GM23338 (cell line): Measurements from ENCODE around the gene SLC6A3. TPM values are rescaled to one million over a fixed set of nuclear protein-coding genes. Genes with fewer than 3 reads are reported as not detected.
"Not testable (repeated sequence)": the region's sequence is repeated elsewhere in the genome, so short reads cannot be mapped to it uniquely, and the experiment has no call there.

Experiments used
- ATAC-seq: fragments of 200-7000 bp; cut with Tn5 transposase; 3 replicates; pipeline ENCODE4 v1.9.1; 2020
- DNase-seq: peaks from one replicate; pipeline ENCODE4 v3.0.0-alpha.2; 2015; ENCODE audit warnings: low spot score
- H2AFZ ChIP-seq: fragments of 200-600 bp; sonication (generic); 2 replicates; pipeline ENCODE4 v1.8.0; 2016; ENCODE audit warnings: antibody characterized with exemption, mild to moderate bottlenecking, moderate library complexity
- H3F3A ChIP-seq: fragments of 200-600 bp; sonication (generic); replicated peaks from 2 replicates; pipeline ENCODE4 v1.8.0; 2017; ENCODE audit warnings: antibody characterized with exemption, mixed run types, low read depth
- H3K27ac ChIP-seq: fragments of 200-600 bp; sonication (generic); 2 replicates; pipeline ENCODE4 v1.6.1; 2016; ENCODE audit warnings: low read depth
- H3K27me3 ChIP-seq: fragments of 200-600 bp; sonication (generic); 2 replicates; pipeline ENCODE4 v1.8.0; 2016; ENCODE audit warnings: mild to moderate bottlenecking, mixed run types, moderate library complexity; ENCODE audit not compliant: insufficient read depth
- H3K36me3 ChIP-seq: fragments of 200-600 bp; sonication (generic); 2 replicates; pipeline ENCODE4 v1.8.0; 2016; ENCODE audit warnings: mild to moderate bottlenecking; ENCODE audit not compliant: insufficient read depth
- H3K4me1 ChIP-seq: fragments of 200-600 bp; sonication (generic); 2 replicates; pipeline ENCODE4 v1.8.0; 2016; ENCODE audit warnings: mild to moderate bottlenecking, moderate library complexity; ENCODE audit not compliant: insufficient read depth
- H3K4me2 ChIP-seq: fragments of 200-600 bp; sonication (generic); 2 replicates; pipeline ENCODE4 v1.7.1; 2017; ENCODE audit warnings: mixed run types
- H3K4me3 ChIP-seq: fragments of 200-600 bp; sonication (generic); 2 replicates; pipeline ENCODE4 v1.6.1; 2016; ENCODE audit warnings: mixed run types
- H3K79me2 ChIP-seq: fragments of 200-600 bp; sonication (generic); replicated peaks from 2 replicates; pipeline ENCODE4 v1.8.0; 2017; ENCODE audit warnings: mild to moderate bottlenecking; ENCODE audit not compliant: insufficient read depth
- H3K9me2 ChIP-seq: fragments of 200-600 bp; sonication (generic); 2 replicates; pipeline ENCODE4 v1.8.0; 2017; ENCODE audit not compliant: insufficient read depth
- H4K20me1 ChIP-seq: fragments of 200-600 bp; sonication (generic); replicated peaks from 2 replicates; pipeline ENCODE4 v1.8.0; 2017; ENCODE audit warnings: mild to moderate bottlenecking; ENCODE audit not compliant: insufficient read depth
- H3K27ac Mint-ChIP-seq: 2 replicates; pipeline ENCODE4 v1.8.0; 2020; ENCODE audit warnings: inconsistent platforms, mild to moderate bottlenecking, moderate library complexity, mixed read lengths
- H3K27me3 Mint-ChIP-seq: 3 replicates; pipeline ENCODE4 v1.8.0; 2022; ENCODE audit warnings: low read depth, mild to moderate bottlenecking, moderate library complexity, mixed read lengths, inconsistent platforms; ENCODE audit not compliant: insufficient read depth, poor library complexity
- H3K36me3 Mint-ChIP-seq: 3 replicates; pipeline ENCODE4 v1.8.0; 2021; ENCODE audit warnings: low read depth, mild to moderate bottlenecking, inconsistent platforms, moderate library complexity, mixed read lengths
- H3K4me1 Mint-ChIP-seq: 3 replicates; pipeline ENCODE4 v1.8.0; 2020; ENCODE audit warnings: mild to moderate bottlenecking, inconsistent platforms, mixed read lengths
- H3K4me3 Mint-ChIP-seq: 3 replicates; pipeline ENCODE4 v1.8.0; 2021; ENCODE audit warnings: moderate library complexity, mild to moderate bottlenecking, inconsistent platforms, mixed read lengths
- H3K9me3 Mint-ChIP-seq: 3 replicates; pipeline ENCODE4 v1.8.0; 2020; ENCODE audit warnings: moderate library complexity, mild to moderate bottlenecking, inconsistent platforms, mixed read lengths
- CREB1 ChIP-seq: fragments of 250-450 bp; sonication (Bioruptor Pico); IDR thresholded peaks from 2 replicates; pipeline ENCODE4 v1.5.0; 2020; ENCODE audit warnings: low read depth, mild to moderate bottlenecking, moderate library complexity
- ETS1 ChIP-seq: IDR thresholded peaks from 2 replicates; pipeline ENCODE4 v1.6.1; 2016; ENCODE audit warnings: antibody characterized with exemption
- JUNB ChIP-seq: IDR thresholded peaks from one replicate; pipeline ENCODE4 v1.6.1; 2016; ENCODE audit warnings: antibody characterized with exemption; ENCODE audit not compliant: unreplicated experiment
- POLR2AphosphoS5 ChIP-seq: IDR thresholded peaks from 2 replicates; pipeline ENCODE4 v1.6.1; 2016; ENCODE audit warnings: antibody characterized with exemption, low read depth
- REST ChIP-seq: IDR thresholded peaks from one replicate; pipeline ENCODE4 v1.6.1; 2018; ENCODE audit warnings: antibody characterized with exemption; ENCODE audit not compliant: unreplicated experiment
- ZNF462 ChIP-seq: fragments of 250-450 bp; sonication (Bioruptor Pico); IDR thresholded peaks from 2 replicates; pipeline ENCODE4 v1.5.0; 2020; ENCODE audit warnings: mild to moderate bottlenecking, moderate library complexity
- polyA plus RNA-seq: library from polyadenylated mRNA; unstranded; fragments of >200 nt; fragmentation: Nextera tagmentation; extraction: Ambion mirVana; gene quantifications from 2 replicates; pipeline ENCODE4 v1.2.1, GENCODE V29; 2016
- total RNA-seq: library from RNA; depleted of rRNA; stranded (reverse); fragments of >200 nt; shearing (Covaris generic); gene quantifications from 2 replicates; pipeline ENCODE4 v1.2.3, GENCODE V29; 2014

The SLC6A3 gene
- total and polyA plus RNA-seq, 2 experiments from 2014 or later, result 0.76 to 1.0 TPM

GRCh38 chr5:1423901-1424603 lies 21.2 kb downstream of the SLC6A3 start:
- H3K79me2 ChIP-seq, result no peaks in the 10 kb centered on the region
- no peaks in the 10 kb centered on the region for H3F3A ChIP-seq
- TF ChIP-seq ETS1 (no peak), REST (no peak), ZNF462 (no peak), POLR2AphosphoS5 (no peak), JUNB (no peak), CREB1 (no peak)
- Mint-ChIP-seq H3K36me3 (peaks cover 6% of the 10 kb centered on the region; the same call in 2 of the 3 replicates), H3K9me3 (peaks cover 46% of the 10 kb centered on the region), H3K4me1 (no peaks in the 10 kb centered on the region), H3K27ac (no peak overlapping the region), H3K27me3 (peaks cover 13% of the 10 kb centered on the region), H3K4me3 (no peak overlapping the region)
- H3K27ac ChIP-seq, result no peak overlapping the region
- H3K4me3 ChIP-seq, result no peak overlapping the region
- H4K20me1 ChIP-seq, result no peaks in the 10 kb centered on the region
- DNase-seq, result no peak
- no peaks in the 10 kb centered on the region for H3K4me1 ChIP-seq
- H3K9me2 ChIP-seq, result no peaks in the 10 kb centered on the region
- no peaks in the 10 kb centered on the region for H3K36me3 ChIP-seq
- H3K27me3 ChIP-seq, result no peaks in the 10 kb centered on the region
- no peak for ATAC-seq
- H3K4me2 ChIP-seq, result no peak overlapping the region
- no peak overlapping the region for H2AFZ ChIP-seq

GRCh38 chr5:1422522-1422921 lies 22.7 kb downstream of the SLC6A3 start:
- not testable (repeated sequence) for H3K4me1 Mint-ChIP-seq, H3K4me2 ChIP-seq, H3K27ac ChIP-seq, ATAC-seq, H3K9me2 ChIP-seq, DNase-seq, H3K36me3 ChIP-seq, H3K4me3 Mint-ChIP-seq, H4K20me1 ChIP-seq, H3F3A ChIP-seq, H3K4me1 ChIP-seq, H3K36me3 Mint-ChIP-seq, H3K27ac Mint-ChIP-seq, H3K79me2 ChIP-seq, H3K27me3 ChIP-seq, H2AFZ ChIP-seq, H3K4me3 ChIP-seq
- peaks cover 13% of the 10 kb centered on the region for H3K27me3 Mint-ChIP-seq
- peaks cover 32% of the 10 kb centered on the region for H3K9me3 Mint-ChIP-seq
